WI38 (cell line): ENCODE data around the gene SMIM33.
A peak's percentile ranks its signal among the peaks of the same experiment; 100 is the strongest.
"Not testable (repeated sequence)": the region's sequence is repeated elsewhere in the genome, so short reads cannot be mapped to it uniquely, and the experiment has no call there.

Experiments used
- H3K4me3 ChIP-seq: 2 replicates; pipeline ENCODE4 v1.5.1; 2011; ENCODE audit warnings: low read depth, mild to moderate bottlenecking, control low read depth, low read length
- TF ChIP-seq, protein P1 (sequence below): IDR thresholded peaks from 2 replicates; pipeline ENCODE4 v1.5.1; 2012; ENCODE audit warnings: low read depth, mild to moderate bottlenecking, control low read depth, low read length

SMIM33 gene

DNA sequence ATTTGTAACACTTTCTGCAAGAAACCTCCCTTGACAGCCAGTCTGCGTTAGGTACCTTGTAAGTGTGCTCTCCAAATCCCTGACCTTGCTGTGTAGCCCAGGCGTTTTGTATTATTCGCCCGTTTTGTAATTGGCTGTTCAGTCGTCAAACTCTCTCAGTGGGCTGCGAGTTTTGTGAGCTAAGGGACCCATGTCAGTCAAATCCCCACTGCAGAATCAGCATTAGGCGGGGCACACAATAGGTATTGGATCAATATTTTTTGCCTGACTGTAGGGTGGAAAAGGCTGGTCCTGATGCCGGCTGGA is 32.1 kb upstream of the SMIM33 start:
- TF ChIP-seq, protein P1, sequence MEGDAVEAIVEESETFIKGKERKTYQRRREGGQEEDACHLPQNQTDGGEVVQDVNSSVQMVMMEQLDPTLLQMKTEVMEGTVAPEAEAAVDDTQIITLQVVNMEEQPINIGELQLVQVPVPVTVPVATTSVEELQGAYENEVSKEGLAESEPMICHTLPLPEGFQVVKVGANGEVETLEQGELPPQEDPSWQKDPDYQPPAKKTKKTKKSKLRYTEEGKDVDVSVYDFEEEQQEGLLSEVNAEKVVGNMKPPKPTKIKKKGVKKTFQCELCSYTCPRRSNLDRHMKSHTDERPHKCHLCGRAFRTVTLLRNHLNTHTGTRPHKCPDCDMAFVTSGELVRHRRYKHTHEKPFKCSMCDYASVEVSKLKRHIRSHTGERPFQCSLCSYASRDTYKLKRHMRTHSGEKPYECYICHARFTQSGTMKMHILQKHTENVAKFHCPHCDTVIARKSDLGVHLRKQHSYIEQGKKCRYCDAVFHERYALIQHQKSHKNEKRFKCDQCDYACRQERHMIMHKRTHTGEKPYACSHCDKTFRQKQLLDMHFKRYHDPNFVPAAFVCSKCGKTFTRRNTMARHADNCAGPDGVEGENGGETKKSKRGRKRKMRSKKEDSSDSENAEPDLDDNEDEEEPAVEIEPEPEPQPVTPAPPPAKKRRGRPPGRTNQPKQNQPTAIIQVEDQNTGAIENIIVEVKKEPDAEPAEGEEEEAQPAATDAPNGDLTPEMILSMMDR, result no peak
- peak overlapping the region; percentile 83 for H3K4me3 ChIP-seq

DNA sequence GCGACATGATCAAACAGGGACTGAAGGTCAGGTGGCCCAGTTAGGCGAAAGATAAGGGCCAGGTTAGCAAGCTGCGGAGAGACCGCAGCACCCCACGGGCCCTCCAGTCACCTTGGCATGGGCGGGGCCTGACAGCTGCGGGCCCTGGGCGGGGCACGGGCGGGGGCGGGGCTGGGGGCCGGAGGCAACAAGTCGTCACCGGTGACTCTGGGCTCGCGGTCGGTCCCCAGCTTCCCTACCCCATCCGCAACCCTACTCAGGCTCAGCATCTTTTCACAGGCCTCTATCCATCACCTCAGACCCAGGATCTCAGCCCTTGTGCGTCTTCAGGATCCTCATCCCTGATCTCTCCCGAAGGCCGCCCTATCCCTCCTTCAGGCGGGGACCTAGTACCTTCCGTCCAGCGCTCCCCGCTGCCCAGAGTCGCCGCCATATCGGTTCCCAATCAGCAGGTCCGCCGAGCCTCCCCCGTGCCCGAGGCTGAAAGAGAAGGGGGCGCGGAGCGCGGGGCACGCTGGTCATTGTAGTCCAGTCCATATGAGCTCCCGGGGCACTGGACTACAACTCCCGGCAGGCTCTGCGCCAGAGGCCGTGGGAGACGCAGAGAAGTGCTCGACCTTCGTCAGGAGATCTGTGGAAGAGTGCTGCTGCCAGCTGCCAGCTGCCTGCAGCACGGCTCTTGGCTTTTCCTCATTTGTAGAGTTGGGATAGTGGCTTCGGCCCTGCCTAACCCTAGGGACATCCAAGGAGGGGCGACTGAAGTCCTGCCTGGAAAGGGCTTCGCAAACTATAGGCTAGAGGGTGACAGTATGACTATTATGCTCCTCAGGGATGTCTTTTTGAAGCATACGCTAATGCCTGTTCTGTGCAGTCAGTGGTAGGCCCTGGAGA is 31.5 kb upstream of the SMIM33 start, which contains the start of gene DNAJC18:
TSS of gene DNAJC18 (minus strand) at position 513 of the 891 bp plus-strand sequence. CDS start at position 433, 80 bp downstream.
- H3K4me3 ChIP-seq, result peak within 1 kb of the TSS; percentile 83
- TF ChIP-seq, protein P1, result no peak

DNA sequence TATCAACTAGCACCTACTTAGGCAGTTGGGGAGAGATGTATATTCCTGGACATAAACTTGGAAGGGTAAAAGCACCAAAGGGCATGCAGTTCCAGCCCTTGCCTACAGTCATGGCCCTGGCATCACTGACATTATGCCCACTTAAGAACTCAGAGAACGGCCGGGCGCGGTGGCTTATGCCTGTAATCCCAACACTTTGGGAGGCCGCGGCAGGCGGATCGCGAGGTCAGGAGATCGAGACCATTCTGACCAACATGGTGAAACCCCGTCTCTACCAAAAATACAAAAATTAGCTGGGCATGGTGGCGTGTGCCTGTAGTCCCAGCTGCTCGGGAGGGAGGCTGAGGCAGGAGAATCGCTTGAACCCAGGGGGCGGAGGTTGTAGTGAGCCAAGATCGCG is 30.4 kb upstream of the SMIM33 start:
- not testable (repeated sequence) for H3K4me3 ChIP-seq

DNA sequence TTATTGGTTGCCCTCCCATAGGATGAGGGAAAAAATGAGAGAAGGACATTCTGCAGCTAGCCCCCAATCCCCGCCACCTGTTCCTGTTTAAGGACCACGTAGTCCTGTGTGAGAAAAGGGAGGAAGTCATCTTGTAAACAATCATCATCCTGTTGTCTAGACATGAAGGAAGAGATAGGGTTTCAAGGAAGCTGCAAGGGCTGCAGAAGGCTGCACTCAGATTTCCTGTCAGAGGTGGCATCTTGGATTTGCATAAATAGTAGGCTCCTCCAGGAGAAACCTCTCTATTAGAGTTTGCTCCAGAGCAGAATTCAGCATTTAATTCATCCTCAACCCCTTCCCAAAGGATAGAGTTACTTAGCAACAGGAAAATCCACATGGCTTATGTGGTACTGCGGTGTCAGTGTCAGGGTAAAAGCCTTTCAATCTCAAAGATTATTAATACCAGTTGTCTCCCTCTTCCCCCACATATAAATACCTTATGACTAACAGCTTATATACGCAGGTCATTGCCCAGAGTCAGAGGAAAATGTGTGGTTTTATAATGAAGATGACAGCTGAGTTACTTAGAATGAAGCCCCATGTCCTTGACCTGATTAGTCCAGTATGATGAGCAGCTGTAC is 26.9 kb upstream of the SMIM33 start:
- TF ChIP-seq, protein P1, result no peak
- no peak overlapping the region for H3K4me3 ChIP-seq

DNA sequence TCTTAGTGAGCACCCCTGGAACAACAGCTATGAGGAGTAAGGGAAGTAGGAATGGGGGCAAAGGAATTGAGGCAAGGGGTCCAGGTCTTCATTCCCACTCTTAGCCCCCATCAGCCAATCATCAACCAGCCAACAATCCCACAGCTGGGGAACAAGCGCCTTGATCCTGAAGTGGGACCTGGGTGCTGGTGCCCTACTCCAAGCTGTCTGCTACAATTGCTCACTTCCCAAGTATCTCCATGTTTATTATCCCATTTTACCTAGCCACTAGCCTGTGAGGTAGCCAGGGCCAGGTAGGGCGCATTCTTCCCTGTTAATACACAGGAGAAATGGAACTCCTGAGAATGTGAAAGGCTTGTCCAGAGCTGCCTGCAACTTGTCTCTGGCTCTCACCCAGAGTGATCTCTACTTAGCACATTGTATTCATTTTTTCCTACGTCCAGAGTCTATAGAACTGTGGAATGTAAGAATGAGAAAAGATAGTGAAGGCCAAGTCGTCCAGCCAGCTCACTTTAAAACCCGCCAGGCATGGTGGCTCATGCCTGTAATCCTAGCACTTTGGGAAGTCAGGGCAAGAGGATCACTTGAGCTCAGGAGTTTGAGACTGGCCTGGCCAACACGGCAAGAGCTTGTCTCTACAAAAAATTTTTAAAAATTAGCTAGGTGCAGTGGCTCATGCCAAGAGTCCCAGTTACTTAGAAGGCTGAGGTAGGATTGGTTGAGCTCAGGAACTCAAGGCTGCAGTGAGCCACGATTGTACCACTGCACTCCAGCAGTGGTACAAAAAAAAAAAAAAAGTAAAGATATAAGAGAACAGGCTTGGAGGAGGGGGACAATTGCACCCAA is 25.3 kb upstream of the SMIM33 start:
- TF ChIP-seq, protein P1, result no peak

DNA sequence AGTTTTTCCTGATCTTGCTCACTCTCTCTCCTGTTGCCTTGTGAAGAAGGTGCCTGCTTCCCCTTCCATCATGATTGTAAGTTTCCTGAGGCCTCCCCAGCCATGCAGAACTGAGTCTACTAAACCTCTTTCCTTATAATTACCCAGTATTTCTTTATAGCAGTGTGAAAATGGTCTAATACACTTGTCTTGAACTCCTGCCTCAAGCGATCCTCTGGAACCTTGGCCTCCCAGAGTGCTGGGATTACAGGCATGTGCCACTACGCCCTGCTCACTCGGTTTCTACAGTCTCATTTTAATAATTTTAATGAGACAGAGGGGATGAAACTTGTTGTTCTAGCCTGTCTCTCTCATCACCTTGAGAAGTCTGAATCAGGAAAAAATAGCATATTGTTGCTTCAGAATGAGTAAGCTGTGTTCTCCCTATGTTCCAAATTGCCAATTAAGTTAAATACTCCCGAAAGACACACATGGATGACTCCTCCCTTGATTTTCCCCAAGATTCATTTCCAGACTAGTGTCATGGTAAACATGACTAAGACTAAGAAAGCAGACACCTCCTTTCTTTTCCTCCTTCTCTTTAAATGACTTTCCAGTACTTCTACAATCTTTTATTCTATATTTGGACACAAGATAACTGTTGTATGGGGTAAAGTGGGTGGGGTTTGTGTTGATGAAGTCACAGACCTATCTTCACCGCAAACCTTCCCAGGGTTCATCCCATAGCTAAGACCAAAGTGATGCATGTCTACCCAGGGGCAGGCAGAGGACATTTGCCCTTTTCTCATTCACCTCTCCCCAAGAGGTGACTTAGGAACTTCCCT is 23.6 kb upstream of the SMIM33 start:
- TF ChIP-seq, protein P1, result no peak
- no peak overlapping the region for H3K4me3 ChIP-seq

More for the DNA sequence above, 25.3 kb upstream of the SMIM33 start:
- no peak overlapping the region for H3K4me3 ChIP-seq

DNA sequence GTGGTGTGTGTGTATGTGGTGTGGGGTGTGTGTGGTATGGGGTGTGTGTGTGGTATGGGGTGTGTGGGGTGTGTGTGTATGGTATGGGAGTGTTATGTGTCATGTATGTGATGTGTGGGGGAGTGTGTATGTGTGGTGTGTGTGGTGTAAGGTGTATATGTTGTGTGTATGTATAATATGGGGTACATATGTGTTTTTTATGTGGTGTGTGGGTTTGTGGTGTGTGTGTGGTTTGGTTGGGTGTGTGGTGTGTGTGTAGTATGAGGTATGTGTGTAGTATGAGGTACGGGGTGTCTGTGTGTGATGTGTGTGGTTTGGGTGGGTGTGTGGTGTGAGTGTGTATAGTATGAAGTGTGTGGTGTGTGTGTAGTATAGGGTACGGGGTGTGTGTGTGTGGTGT is 19.6 kb upstream of the SMIM33 start:
- no peak overlapping the region for H3K4me3 ChIP-seq
- TF ChIP-seq, protein P1, result no peak
